Measurements from ENCODE around the gene AGO3. TPM values are rescaled to one million over a fixed set of nuclear protein-coding genes. Genes with fewer than 3 reads are reported as not detected.

Gene AGO3
- total RNA-seq, 4 donors from 2014 or later: 19.9 to 23.3 (median 21.0) TPM

- H3K27me3 ChIP-seq: no peaks in the 10 kb centered on the region
- H3K4me1 ChIP-seq: peaks cover 4 to 40% (median 29%) of the 10 kb centered on the region in 4 donors
- 72% methylated on average over 8 of the region's 13 CpGs for WGBS
- H3K9me3 ChIP-seq: no peaks in the 10 kb centered on the region
- no peak overlapping the region for H3K4me3 ChIP-seq
- intact Hi-C loops (cut with DNase I): loop anchor here (2.0 to 5.0 kb wide), 4 partner anchors 36 to 322 kb away; no protein-coding TSS in a partner anchor
- TF ChIP-seq CTCF (IDR thresholded peaks at IDR 0.05) (no peak), POLR2AphosphoS5 (IDR thresholded peaks at IDR 0.05) (no peak), EP300 (IDR thresholded peaks at IDR 0.05) (no peak), POLR2A (IDR thresholded peaks at IDR 0.05; ENCODE audit: low read depth) (no peak)
- no peak overlapping the region for H3K27ac ChIP-seq (replicated peaks in 1 of 4)
- H3K36me3 ChIP-seq: peaks cover 7 to 38% (median 24%) of the 10 kb centered on the region in 4 donors
- DNase-seq (ENCODE audit: extremely low spot score): no peak
Observed at GRCh38 chr1:36098650-36099365, 167.9 kb downstream of the AGO3 start.

GRCh38 chr1:36099681-36100341 lies 168.9 kb downstream of the AGO3 start:
- H3K27me3 ChIP-seq: no peaks in the 10 kb centered on the region
- intact Hi-C loops (cut with DNase I): loop anchor here (2.0 to 5.0 kb wide), 4 partner anchors 35 to 321 kb away; no protein-coding TSS in a partner anchor
- DNase-seq (ENCODE audit: extremely low spot score): no peak
- peaks cover 0 to 28% (median 14%) of the 10 kb centered on the region in 4 donors for H3K36me3 ChIP-seq
- peaks cover 4 to 30% (median 19%) of the 10 kb centered on the region in 4 donors for H3K4me1 ChIP-seq
- no peaks in the 10 kb centered on the region for H3K9me3 ChIP-seq
- H3K27ac ChIP-seq (replicated peaks in 1 of 4): peak overlapping the region in 1 of 4 donors; percentile 22
- 34% methylated on average over 15 of the region's 18 CpGs for WGBS
- TF ChIP-seq POLR2A (IDR thresholded peaks at IDR 0.05; ENCODE audit: low read depth): no peak
- TF ChIP-seq POLR2AphosphoS5 (IDR thresholded peaks at IDR 0.05): peak in 1 of 2 donors; percentile 50
- TF ChIP-seq EP300 (IDR thresholded peaks at IDR 0.05): no peak
- peak; percentile 70 to 89 (median 83) for TF ChIP-seq CTCF (IDR thresholded peaks at IDR 0.05)
- H3K4me3 ChIP-seq: peak overlapping the region in 1 of 4 donors; percentile 7

GRCh38 chr1:36100376-36100775 lies 169.5 kb downstream of the AGO3 start:
- Histone ChIP-seq H3K4me3 (no peak overlapping the region), H3K4me1 (peaks cover 4 to 26% (median 15%) of the 10 kb centered on the region in 4 donors), H3K9me3 (no peaks in the 10 kb centered on the region), H3K36me3 (peaks cover 0 to 22% (median 11%) of the 10 kb centered on the region in 4 donors), H3K27ac (replicated peaks in 1 of 4) (no peak overlapping the region), H3K27me3 (no peaks in the 10 kb centered on the region)
- no peak for DNase-seq (ENCODE audit: extremely low spot score)
- WGBS: 59% methylated on average over 6 of the region's 6 CpGs
- TF ChIP-seq POLR2A (IDR thresholded peaks at IDR 0.05; ENCODE audit: low read depth): no peak
- no peak for TF ChIP-seq CTCF (IDR thresholded peaks at IDR 0.05)
- TF ChIP-seq POLR2AphosphoS5 (IDR thresholded peaks at IDR 0.05): no peak
- TF ChIP-seq EP300 (IDR thresholded peaks at IDR 0.05): no peak
- intact Hi-C loops (cut with DNase I): no loop called here

- H3K27me3 ChIP-seq: no peaks in the 10 kb centered on the region
- peaks cover 4 to 19% (median 8%) of the 10 kb centered on the region in 4 donors for H3K4me1 ChIP-seq
- intact Hi-C loops (cut with DNase I): no loop called here
- TF ChIP-seq POLR2AphosphoS5 (IDR thresholded peaks at IDR 0.05): no peak
- no peak for TF ChIP-seq EP300 (IDR thresholded peaks at IDR 0.05)
- TF ChIP-seq POLR2A (IDR thresholded peaks at IDR 0.05; ENCODE audit: low read depth): no peak
- no peak for TF ChIP-seq CTCF (IDR thresholded peaks at IDR 0.05)
- H3K9me3 ChIP-seq: no peaks in the 10 kb centered on the region
- H3K4me3 ChIP-seq: no peak overlapping the region
- DNase-seq (ENCODE audit: extremely low spot score): no peak
- peaks cover 0 to 11% (median 2%) of the 10 kb centered on the region in 4 donors for H3K36me3 ChIP-seq
- no peak overlapping the region for H3K27ac ChIP-seq (replicated peaks in 1 of 4)
- WGBS: 98% methylated on average over 5 of the region's 5 CpGs
Observed at GRCh38 chr1:36101546-36101945, 170.6 kb downstream of the AGO3 start.
